ENCODE results near the gene CISD2. TPM values are rescaled to one million over a fixed set of nuclear protein-coding genes. Genes with fewer than 3 reads are reported as not detected.

Gene CISD2
- total and polyA plus RNA-seq, 2 of the 4 experiments (the other 2 are of a cell fraction): 7.0 to 14.4 TPM

- Histone ChIP-seq H3K23ac (ENCODE audit: low read depth, low read length) (no peak overlapping the region), H2AFZ (replicated peaks; ENCODE audit: low read length, poor library complexity) (no peak overlapping the region), H2BK5ac (ENCODE audit: low read depth, low read length, poor library complexity, severe bottlenecking) (no peak overlapping the region), H3K9me3 (ENCODE audit: control insufficient read depth, insufficient read depth, low read length) (no peaks in the 10 kb centered on the region), H2AK5ac (ENCODE audit: low read depth, low read length) (no peak overlapping the region), H3K14ac (replicated peaks; ENCODE audit: low read depth, low read length) (no peak overlapping the region), H2AK9ac (replicated peaks; ENCODE audit: low read depth, low read length, poor library complexity) (no peak overlapping the region), H3K27ac (ENCODE audit: insufficient read depth, low read length) (no peak overlapping the region), H3K4me3 (ENCODE audit: insufficient read depth, low read depth, low read length) (no peak overlapping the region), H4K8ac (ENCODE audit: low read depth in 2 of 2, low read length in 2 of 2) (no peak overlapping the region), H2BK120ac (ENCODE audit: low read depth, low read length) (no peak overlapping the region), H3K4me1 (ENCODE audit: control insufficient read depth, insufficient read depth, low read length) (no peaks in the 10 kb centered on the region), H3K79me1 (ENCODE audit: low read depth in 1 of 2, low read length in 2 of 2) (no peaks in the 10 kb centered on the region), H3K18ac (ENCODE audit: low read depth, low read length) (no peak overlapping the region), H3K36me3 (ENCODE audit: control insufficient read depth, insufficient read depth, low read length) (no peaks in the 10 kb centered on the region), H2BK15ac (ENCODE audit: low read depth, low read length) (no peak overlapping the region), H3K4me2 (ENCODE audit: low read depth, low read length) (no peak overlapping the region), H4K5ac (ENCODE audit: low read depth, low read length) (no peak overlapping the region), H3K9ac (ENCODE audit: low read depth, low read length) (no peak overlapping the region), H3K9me1 (ENCODE audit: insufficient read depth, low read length) (no peaks in the 10 kb centered on the region), H2BK20ac (ENCODE audit: low read depth, low read length) (no peak overlapping the region), H4K91ac (ENCODE audit: insufficient read depth, low read depth, low read length) (no peak overlapping the region), H3K56ac (ENCODE audit: extremely low read depth, insufficient read depth, low read length) (no peak overlapping the region), H4K20me1 (ENCODE audit: insufficient read depth, low read length) (no peaks in the 10 kb centered on the region), H3K4ac (ENCODE audit: low read depth, low read length) (no peak overlapping the region), H3K27me3 (ENCODE audit: control insufficient read depth, insufficient read depth, low read length) (no peaks in the 10 kb centered on the region)
- WGBS, 2 experiments (ENCODE audit: extremely low coverage in 2 of 2, insufficient read length in 1 of 2): no CpG with 5 or more reads among the region's 1 CpG
- ChIA-PET CTCF (no interaction called here), POLR2A (ENCODE audit: unreplicated experiment) (no interaction called here)
- in situ Hi-C loops (cut with MboI; ENCODE audit: low sequenced_read_pairs) (no loop called here), intact Hi-C loops (cut with micrococcal nuclease) (no loop called here), dilution Hi-C loops (cut with HindIII; ENCODE audit: low sequenced_read_pairs, unreplicated experiment) (no loop called here)
- ATAC-seq (ENCODE audit: low read depth): no peak
- BruUV-seq (replicated peaks): no TSS peak
- no peak for DNase-seq
- TF ChIP-seq RAD21 (IDR thresholded peaks at IDR 0.05; ENCODE audit: low read length) (no peak), RCOR1 (IDR thresholded peaks at IDR 0.05; ENCODE audit: insufficient replicate concordance, low read length) (no peak), FOS (IDR thresholded peaks at IDR 0.05; ENCODE audit: low read depth, low read length) (no peak), NFE2L2 (IDR thresholded peaks at IDR 0.05; ENCODE audit: low read depth, low read length) (no peak), POLR2A (IDR thresholded peaks at IDR 0.05; ENCODE audit: low read depth, low read length) (no peak), CTCF (conservative IDR thresholded peaks at IDR 0.05; ENCODE audit: low read depth, low read length) (no peak), MAFK (IDR thresholded peaks at IDR 0.05; ENCODE audit: low read depth, low read length) (no peak), SMC3 (IDR thresholded peaks at IDR 0.05; ENCODE audit: low read depth, low read length) (no peak), CHD1 (IDR thresholded peaks at IDR 0.05; ENCODE audit: low read depth, low read length) (no peak), RFX5 (IDR thresholded peaks at IDR 0.05; ENCODE audit: low read depth, low read length) (no peak), MAZ (IDR thresholded peaks at IDR 0.05; ENCODE audit: borderline replicate concordance, low read depth, low read length) (no peak), CEBPB (IDR thresholded peaks at IDR 0.05; ENCODE audit: low read depth, low read length) (no peak), USF2 (IDR thresholded peaks at IDR 0.05; ENCODE audit: low read depth, low read length) (no peak), BHLHE40 (IDR thresholded peaks at IDR 0.05; ENCODE audit: low read depth, low read length) (no peak), MXI1 (IDR thresholded peaks at IDR 0.05; ENCODE audit: borderline replicate concordance, low read depth, low read length) (no peak)
- TF ChIP-seq, protein P1, sequence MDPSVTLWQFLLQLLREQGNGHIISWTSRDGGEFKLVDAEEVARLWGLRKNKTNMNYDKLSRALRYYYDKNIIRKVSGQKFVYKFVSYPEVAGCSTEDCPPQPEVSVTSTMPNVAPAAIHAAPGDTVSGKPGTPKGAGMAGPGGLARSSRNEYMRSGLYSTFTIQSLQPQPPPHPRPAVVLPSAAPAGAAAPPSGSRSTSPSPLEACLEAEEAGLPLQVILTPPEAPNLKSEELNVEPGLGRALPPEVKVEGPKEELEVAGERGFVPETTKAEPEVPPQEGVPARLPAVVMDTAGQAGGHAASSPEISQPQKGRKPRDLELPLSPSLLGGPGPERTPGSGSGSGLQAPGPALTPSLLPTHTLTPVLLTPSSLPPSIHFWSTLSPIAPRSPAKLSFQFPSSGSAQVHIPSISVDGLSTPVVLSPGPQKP (IDR thresholded peaks at IDR 0.05; ENCODE audit: borderline replicate concordance, low read depth, low read length): no peak
Measured at GRCh38 chr4:102843938-102844337, 24.9 kb upstream of the CISD2 start.
